Mucosa of stomach (tissue), 1 donor: Measurements from ENCODE around the gene TNFRSF25.
A peak's percentile ranks its signal among the peaks of the same experiment; 100 is the strongest.

Experiments used
- H3K27me3 ChIP-seq: one replicate; pipeline ENCODE4 v1.7.0; 2013; ENCODE audit warnings: mild to moderate bottlenecking, low read length; ENCODE audit not compliant: control insufficient read depth, insufficient read depth
- H3K36me3 ChIP-seq: one replicate; pipeline ENCODE4 v1.7.0; 2013; ENCODE audit warnings: low read length; ENCODE audit not compliant: control insufficient read depth, insufficient read depth
- H3K4me1 ChIP-seq: one replicate; pipeline ENCODE4 v1.7.0; 2013; ENCODE audit warnings: mild to moderate bottlenecking, low read length; ENCODE audit not compliant: control insufficient read depth, insufficient read depth
- H3K4me3 ChIP-seq: one replicate; pipeline ENCODE4 v1.7.0; 2013; ENCODE audit warnings: low read length
- H3K9ac ChIP-seq: one replicate; pipeline ENCODE4 v1.7.0; 2013; ENCODE audit warnings: mild to moderate bottlenecking, low read length, moderate library complexity
- H3K9me3 ChIP-seq: one replicate; pipeline ENCODE4 v1.7.0; 2013; ENCODE audit warnings: mild to moderate bottlenecking, low read length, moderate library complexity; ENCODE audit not compliant: control insufficient read depth
- donor health status: Pancreatic carcinoma.

TNFRSF25 gene

DNA sequence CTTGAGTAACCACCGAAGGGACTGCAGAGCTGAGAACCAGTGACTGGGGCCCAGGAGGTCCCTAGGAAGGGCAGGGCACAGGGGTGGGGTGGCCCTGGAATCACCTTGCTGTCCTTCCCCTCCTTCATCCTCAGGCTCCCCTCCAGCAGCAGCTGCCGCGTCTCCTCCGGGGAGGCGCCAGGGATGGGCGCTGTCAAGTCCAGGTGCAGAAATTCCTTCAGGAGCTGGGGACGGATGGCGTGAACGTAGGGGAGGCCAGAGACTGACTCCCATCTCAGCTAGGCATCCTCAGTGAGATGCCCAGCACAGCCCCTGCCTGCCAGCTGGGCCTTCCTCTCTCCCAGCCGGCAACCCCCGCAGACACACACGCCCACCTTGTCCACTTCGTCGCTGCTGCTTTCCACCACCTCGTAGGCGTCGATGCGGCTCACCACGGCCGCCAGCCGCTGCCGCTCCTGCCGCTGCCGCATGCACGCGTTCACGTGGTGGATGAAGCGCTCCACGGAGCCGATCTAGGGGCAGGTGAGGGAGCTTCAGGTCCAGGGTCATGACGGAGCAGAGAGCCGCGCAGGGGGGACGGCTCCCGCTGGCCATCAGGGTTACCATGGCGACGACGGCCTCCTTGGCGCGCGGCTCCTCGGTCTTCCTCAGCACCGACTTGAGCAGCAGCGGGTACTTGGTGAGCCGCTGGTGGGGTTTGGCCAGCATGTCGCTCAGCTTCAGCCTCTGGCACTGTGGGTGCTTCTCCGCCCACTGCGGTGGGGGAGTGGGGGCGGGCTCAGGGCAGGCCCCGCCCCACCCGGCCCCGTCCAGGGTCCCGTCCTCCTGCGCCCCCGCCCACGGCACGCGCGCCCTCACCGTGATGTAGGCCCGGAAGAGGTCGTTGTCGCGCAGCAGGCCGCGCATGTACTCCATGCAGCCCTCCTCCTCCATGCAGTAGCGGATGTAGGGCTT is 4.4 kb upstream of the TNFRSF25 start:
- no peaks in the 10 kb centered on the region for H3K36me3 ChIP-seq
- H3K4me3 ChIP-seq = no peak overlapping the region
- H3K27me3 ChIP-seq = peaks cover 11% of the 10 kb centered on the region
- peak overlapping the region; percentile 28 for H3K9ac ChIP-seq
- peaks cover 17% of the 10 kb centered on the region for H3K4me1 ChIP-seq
- H3K9me3 ChIP-seq = no peaks in the 10 kb centered on the region

DNA sequence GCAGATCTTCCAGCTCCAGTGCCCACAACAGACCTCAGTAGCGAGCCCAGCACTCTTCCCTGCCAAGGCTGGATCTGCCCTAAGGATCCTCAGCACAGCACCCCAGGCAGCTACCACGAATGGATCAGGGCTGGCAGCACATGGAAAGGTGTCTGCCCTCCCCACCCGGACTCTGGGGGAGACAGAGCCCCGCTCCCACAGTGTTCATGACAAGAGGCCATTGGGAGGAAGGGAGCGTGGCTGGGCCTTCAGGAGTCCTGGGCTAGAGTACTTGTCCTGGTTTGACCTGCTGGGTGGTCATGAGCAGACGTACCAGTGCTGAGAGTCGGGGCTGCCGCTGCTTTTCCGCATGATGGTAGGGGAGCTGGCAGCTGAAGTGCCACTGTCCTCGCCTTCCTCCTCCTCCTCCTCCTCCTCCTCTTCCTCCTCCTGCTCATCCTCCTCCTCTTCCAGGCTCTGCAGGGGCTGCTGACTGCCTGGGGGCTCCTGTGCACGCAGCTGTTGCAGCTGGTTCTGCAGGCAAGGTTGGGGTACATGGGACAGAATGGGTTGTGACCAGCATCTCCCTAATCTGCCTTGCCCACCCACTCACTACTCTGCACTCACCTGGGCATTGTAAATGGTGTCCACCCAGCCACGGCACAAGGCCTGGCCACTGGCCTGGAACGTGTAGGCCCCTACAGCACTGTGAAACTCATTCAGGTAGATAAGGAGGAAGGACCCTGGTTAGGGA is 2.9 kb upstream of the TNFRSF25 start:
- H3K9ac ChIP-seq = no peak overlapping the region
- peaks cover 11% of the 10 kb centered on the region for H3K27me3 ChIP-seq
- H3K9me3 ChIP-seq = no peaks in the 10 kb centered on the region
- H3K4me3 ChIP-seq = no peak overlapping the region
- H3K4me1 ChIP-seq = peaks cover 20% of the 10 kb centered on the region
- no peaks in the 10 kb centered on the region for H3K36me3 ChIP-seq

DNA sequence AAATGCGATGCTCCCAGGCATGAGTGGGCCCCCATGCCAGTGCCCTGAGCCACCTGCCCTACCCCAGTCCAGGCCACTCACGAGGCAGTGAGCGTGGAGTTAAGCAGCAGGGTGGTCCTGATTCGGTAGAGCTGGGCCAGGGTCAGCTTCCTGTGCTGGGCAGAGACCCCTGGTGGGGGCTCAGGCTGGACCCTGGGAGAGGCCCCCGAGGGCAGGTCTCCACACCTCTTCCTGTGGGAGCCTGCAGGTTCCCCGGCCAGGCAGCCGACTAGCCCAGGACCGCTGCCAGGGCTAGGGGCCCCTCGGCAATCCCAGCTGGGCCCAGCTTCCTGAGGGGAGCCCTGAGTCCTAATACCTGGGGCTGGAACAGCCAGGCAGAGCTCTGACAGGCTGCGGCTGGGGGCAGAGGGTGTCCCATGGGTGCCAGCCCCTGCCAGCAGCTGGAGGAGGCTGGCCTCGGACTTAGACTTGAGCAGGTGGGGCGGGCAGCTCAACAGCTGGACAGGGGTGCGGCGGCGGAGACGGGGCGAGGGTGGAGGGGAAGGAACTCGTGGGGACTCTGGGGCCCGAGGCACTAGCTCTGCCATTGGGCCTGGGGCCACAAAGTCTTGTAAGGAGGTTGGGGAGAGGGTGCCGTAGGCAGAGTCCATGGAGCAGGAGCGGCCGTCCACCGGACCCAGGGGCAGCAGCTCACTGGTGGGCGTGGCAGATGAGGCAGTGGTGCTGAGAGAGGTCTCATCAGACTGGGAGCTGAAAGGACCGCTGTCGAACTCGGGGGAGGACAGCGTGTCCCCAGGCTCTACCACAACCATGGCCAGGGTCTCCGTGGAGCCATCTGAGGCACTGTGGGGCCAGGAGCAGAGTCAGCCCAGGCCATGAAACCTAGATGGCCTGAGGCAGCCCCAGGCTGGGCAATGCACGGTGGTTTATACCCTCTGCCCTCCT is 2.0 kb upstream of the TNFRSF25 start:
- Histone ChIP-seq H3K36me3 (no peaks in the 10 kb centered on the region), H3K9me3 (no peaks in the 10 kb centered on the region), H3K4me3 (no peak overlapping the region), H3K9ac (no peak overlapping the region), H3K4me1 (peaks cover 19% of the 10 kb centered on the region), H3K27me3 (peaks cover 11% of the 10 kb centered on the region)

DNA sequence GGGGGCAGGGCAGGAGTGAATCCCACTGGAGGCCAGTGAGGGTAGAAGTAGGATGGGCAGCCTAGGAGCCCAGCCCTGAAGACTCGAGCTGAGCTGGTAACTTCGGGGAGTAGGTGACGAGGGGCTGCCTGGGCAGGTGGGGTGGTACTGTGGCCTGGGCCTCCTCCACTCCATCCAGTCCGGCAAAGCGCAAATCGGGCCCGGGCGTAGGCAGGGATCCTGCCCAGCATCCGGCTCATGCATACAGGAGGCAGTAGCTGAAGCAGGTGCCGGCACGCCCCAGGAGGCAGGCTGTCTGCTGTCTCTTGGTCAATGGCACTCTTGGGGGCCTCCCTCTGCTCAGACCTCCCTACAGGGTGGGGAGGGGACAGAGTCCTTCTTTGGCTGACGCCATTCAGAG is 1.3 kb upstream of the TNFRSF25 start:
- Histone ChIP-seq H3K4me3 (no peak overlapping the region), H3K9me3 (no peaks in the 10 kb centered on the region), H3K27me3 (peaks cover 11% of the 10 kb centered on the region), H3K4me1 (peaks cover 11% of the 10 kb centered on the region), H3K9ac (no peak overlapping the region), H3K36me3 (no peaks in the 10 kb centered on the region)

DNA sequence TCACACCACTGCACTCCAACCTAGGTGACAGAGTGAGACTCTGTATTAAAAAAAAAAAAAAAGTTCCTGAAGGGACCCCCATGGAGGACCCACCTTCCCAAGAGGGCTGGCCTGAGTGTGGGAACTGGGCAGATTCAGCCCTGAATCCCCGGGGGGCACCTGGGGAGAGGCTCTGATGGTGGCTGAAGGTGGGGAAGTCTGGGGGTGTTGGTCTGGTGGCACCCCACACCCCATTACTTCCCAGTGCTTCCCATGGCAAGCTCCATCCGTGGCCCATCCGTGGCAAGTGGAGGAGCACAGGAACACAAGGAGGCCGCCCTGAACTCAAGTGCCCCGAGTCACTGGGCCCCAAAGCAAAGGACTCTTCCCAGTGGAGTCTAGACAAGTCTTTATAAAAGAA is 778 bp upstream of the TNFRSF25 start:
- H3K4me3 ChIP-seq = no peak overlapping the region
- H3K4me1 ChIP-seq = peaks cover 6% of the 10 kb centered on the region
- no peaks in the 10 kb centered on the region for H3K36me3 ChIP-seq
- H3K9ac ChIP-seq = no peak overlapping the region
- H3K9me3 ChIP-seq = no peaks in the 10 kb centered on the region
- H3K27me3 ChIP-seq = peaks cover 14% of the 10 kb centered on the region

DNA sequence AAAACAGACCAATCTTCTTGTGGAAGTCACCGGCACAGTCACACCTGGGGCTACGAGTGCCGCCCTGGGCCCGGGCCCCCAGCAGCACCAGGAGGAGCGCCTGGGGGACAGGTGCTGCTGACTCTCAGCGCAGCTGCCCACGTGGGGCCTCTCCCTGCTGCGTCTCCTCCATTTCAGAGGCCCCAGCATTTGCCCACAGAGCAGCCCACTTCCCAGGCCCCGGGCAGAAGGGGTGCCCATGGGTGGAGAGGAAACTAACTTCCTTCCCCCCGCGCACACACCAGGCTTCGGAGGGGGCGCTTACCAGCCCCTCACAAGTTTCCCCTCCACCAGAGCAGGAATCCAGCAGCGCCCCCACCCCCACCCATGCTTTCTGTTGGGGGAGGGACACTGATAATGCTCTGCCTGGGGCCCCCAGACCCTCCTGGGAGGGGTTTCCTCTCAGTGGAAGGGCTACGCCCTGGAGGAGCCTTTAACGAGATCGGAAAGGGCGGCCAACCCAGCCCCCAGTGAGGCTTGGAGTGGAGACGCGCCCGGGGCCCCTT is 440 bp downstream of the TNFRSF25 start:
- H3K36me3 ChIP-seq = no peaks in the 10 kb centered on the region
- no peak overlapping the region for H3K9ac ChIP-seq
- no peaks in the 10 kb centered on the region for H3K9me3 ChIP-seq
- peaks cover 21% of the 10 kb centered on the region for H3K27me3 ChIP-seq
- H3K4me1 ChIP-seq = peaks cover 10% of the 10 kb centered on the region
- no peak overlapping the region for H3K4me3 ChIP-seq

DNA sequence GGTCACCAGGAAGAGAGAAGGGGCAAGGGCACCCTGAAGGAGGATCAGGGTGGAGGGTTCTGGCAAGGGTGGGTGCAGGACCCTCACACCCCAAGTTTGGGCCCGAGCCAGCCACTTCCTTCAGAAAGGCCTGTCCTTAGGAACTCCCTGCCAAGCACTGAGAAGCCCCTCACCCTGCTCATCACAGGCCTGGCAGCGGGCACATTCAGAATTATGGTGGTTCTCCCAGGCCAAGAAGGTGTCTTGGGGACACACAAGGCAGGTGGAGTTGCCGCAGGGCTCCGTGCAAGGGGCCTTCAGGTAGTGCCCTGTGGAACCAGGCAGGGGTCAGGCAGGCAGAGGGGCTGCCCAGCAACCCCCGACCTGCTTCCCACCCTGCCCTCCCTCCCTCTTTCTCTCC is 1.1 kb downstream of the TNFRSF25 start:
- Histone ChIP-seq H3K36me3 (no peaks in the 10 kb centered on the region), H3K9me3 (no peaks in the 10 kb centered on the region), H3K4me3 (no peak overlapping the region), H3K9ac (no peak overlapping the region), H3K4me1 (peaks cover 10% of the 10 kb centered on the region), H3K27me3 (peaks cover 28% of the 10 kb centered on the region)

DNA sequence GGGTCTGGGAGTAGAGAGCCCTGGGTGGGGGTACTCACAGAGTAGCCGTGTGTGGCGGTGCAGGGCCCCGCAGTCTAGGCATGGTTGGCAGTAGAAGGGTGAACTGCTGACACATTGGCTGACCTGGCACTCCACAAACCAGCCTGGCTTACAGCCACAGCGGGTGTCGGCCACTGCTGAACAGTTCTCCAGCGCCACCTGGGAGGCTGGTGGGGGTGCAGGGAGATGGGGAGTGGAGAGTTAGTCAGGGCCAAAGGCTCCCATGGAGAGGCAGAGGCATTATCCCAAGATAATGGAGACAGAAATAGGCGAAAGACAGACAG is 1.5 kb downstream of the TNFRSF25 start:
- peaks cover 32% of the 10 kb centered on the region for H3K27me3 ChIP-seq
- H3K9ac ChIP-seq = no peak overlapping the region
- H3K4me1 ChIP-seq = peaks cover 10% of the 10 kb centered on the region
- no peaks in the 10 kb centered on the region for H3K36me3 ChIP-seq
- H3K9me3 ChIP-seq = no peaks in the 10 kb centered on the region
- H3K4me3 ChIP-seq = no peak overlapping the region

DNA sequence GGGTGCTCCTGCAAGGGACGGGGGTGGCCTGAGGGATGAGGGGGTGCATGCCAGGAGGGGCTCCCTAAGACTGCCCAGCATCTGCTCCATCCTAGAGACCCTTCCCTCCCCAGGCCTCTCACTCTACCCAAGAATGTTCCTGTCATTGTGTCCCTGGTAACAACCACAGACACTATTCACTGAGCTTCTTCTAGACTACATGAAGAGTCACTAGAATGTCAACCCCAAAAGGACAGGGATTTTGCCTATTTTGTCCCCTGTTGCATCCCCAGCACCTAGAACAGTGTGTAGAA is 2.9 kb downstream of the TNFRSF25 start:
- no peak overlapping the region for H3K9ac ChIP-seq
- H3K4me3 ChIP-seq = no peak overlapping the region
- H3K4me1 ChIP-seq = peaks cover 10% of the 10 kb centered on the region
- H3K9me3 ChIP-seq = no peaks in the 10 kb centered on the region
- peaks cover 35% of the 10 kb centered on the region for H3K27me3 ChIP-seq
- no peaks in the 10 kb centered on the region for H3K36me3 ChIP-seq

DNA sequence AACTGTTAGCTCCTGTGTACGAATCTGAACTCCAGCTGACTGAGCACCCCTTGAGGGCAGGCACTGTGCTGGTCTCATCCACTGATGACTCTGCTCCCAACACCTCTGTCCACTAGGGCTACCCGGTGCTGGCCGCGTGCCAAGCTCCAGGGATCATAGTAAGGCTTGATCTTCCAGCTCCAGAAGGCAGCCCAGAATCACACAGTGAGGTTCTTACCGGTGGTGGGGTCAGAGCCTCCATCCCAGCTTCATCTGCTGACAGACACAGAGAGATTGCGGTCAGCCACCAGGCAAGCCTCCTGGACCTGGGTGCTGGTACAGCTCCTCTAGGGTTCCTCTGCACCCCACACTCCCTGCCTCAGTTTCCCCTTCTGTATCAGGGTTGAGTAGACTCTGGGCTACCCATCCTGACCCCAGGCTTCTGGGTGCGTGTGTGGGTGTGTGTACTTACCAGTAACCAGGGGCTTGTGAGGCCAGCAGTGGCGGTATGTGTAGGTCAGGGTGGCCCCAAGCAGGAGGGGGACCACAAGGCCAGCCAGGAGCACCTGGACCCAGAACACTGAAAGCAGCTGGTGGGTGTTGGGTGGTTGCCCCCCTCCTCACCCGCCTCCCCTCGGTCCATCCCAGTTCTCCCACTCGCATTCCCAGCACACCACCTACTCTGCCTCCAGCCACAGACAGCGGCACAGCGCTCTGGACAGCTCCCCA is 3.4 kb downstream of the TNFRSF25 start:
- H3K27me3 ChIP-seq = peaks cover 35% of the 10 kb centered on the region
- H3K9ac ChIP-seq = no peak overlapping the region
- H3K36me3 ChIP-seq = no peaks in the 10 kb centered on the region

More for the DNA sequence above, 3.4 kb downstream of the TNFRSF25 start:
- peaks cover 10% of the 10 kb centered on the region for H3K4me1 ChIP-seq
- no peaks in the 10 kb centered on the region for H3K9me3 ChIP-seq
- H3K4me3 ChIP-seq = no peak overlapping the region
